Testis (tissue), 3 donors: Measurements from ENCODE around the gene P2RX6. TPM values are rescaled to one million over a fixed set of nuclear protein-coding genes. Genes with fewer than 3 reads are reported as not detected.

Experiments used
- DNase-seq: peaks from one replicate; pipeline ENCODE4 v3.0.0-alpha.2; 2019
- H3K27ac ChIP-seq, 2 donors: fragments of 200-600 bp; sonication (generic); one replicate each; pipeline ENCODE4 v1.5.1; 2019
- H3K27me3 ChIP-seq: fragments of 200-600 bp; sonication (generic); one replicate; pipeline ENCODE4 v1.5.1; 2019
- H3K36me3 ChIP-seq: fragments of 200-600 bp; sonication (generic); one replicate; pipeline ENCODE4 v1.5.1; 2017; ENCODE audit warnings: low read depth; ENCODE audit errors: missing control alignments
- H3K4me1 ChIP-seq: fragments of 200-600 bp; sonication (generic); one replicate; pipeline ENCODE4 v1.5.1; 2019
- H3K4me3 ChIP-seq, 2 donors: fragments of 200-600 bp; sonication (generic); one replicate each; pipeline ENCODE4 v1.5.1; 2017 to 2019
- H3K9me3 ChIP-seq: fragments of 200-600 bp; sonication (generic); one replicate; pipeline ENCODE4 v1.5.1; 2017
- POLR2A ChIP-seq: fragments of 450-650 bp; IDR thresholded peaks from one replicate; pipeline ENCODE4 v1.6.1; 2017; ENCODE audit warnings: antibody characterized with exemption, mild to moderate bottlenecking, moderate library complexity
- WGBS, 2 donors: methylation state at CpG; one replicate each; pipeline ENCODE4 v1.1.5; 2018; 5-methylcytosine and 5-hydroxymethylcytosine counted together
- intact Hi-C: fragments of 100-400 bp; cut with DNase I; formaldehyde crosslinking; loops from one replicate; pipeline ENCODE4 v1.15.1; 2023; ENCODE audit warnings: low total_unique reads
- polyA plus RNA-seq: library from polyadenylated mRNA; stranded (reverse); fragments of 350-450 nt; fragmentation: Illumina TruSeq; extraction: RNeasy Lipid Tissue Mini Kit (QIAGEN cat#74804); gene quantifications from one replicate; pipeline ENCODE4 v1.2.3, GENCODE V29; 2014; ENCODE audit warnings: low read depth, low replicate concordance; ENCODE audit not compliant: insufficient read depth
- total RNA-seq, 2 donors: library from RNA; depleted of rRNA; stranded (reverse); fragments of >200 nt; gene quantifications; one replicate each; pipeline ENCODE4 v1.2.3, GENCODE V29; 2016
- TF ChIP-seq, protein P1 (sequence below), 3 experiments: fragments of 450-650 bp in 2 of 3; fragments of 200-600 bp in 1 of 3; sonication (generic) in 1 of 3; IDR thresholded peaks; one replicate each; pipeline ENCODE4 v1.5.1; 2016 to 2019; ENCODE audit warnings: antibody characterized with exemption in 3 of 3, mild to moderate bottlenecking in 2 of 3, moderate library complexity in 1 of 3

The P2RX6 gene
- total and polyA plus RNA-seq, 3 donors from 2014 or later = 5.2 to 24.0 (median 7.0) TPM

- WGBS, 2 donors = 93 to 94% methylated on average over 25 to 28 of the region's 28 CpGs
- no peak for DNase-seq
- intact Hi-C loops = no loop called here
Observed at GRCh38 chr22:21067075-21067900, 52.3 kb downstream of the P2RX6 start.

GRCh38 chr22:21067901-21068680, 53.1 kb downstream of the P2RX6 start:
- Histone ChIP-seq H3K4me3 (no peak overlapping the region), H3K27me3 (no peaks in the 10 kb centered on the region), H3K9me3 (no peaks in the 10 kb centered on the region), H3K36me3 (no peaks in the 10 kb centered on the region), H3K27ac (no peak overlapping the region), H3K4me1 (no peaks in the 10 kb centered on the region)
- intact Hi-C loops = no loop called here
- WGBS, 2 donors = 95 to 96% methylated on average over 11 of the region's 12 CpGs
- TF ChIP-seq, protein P1, sequence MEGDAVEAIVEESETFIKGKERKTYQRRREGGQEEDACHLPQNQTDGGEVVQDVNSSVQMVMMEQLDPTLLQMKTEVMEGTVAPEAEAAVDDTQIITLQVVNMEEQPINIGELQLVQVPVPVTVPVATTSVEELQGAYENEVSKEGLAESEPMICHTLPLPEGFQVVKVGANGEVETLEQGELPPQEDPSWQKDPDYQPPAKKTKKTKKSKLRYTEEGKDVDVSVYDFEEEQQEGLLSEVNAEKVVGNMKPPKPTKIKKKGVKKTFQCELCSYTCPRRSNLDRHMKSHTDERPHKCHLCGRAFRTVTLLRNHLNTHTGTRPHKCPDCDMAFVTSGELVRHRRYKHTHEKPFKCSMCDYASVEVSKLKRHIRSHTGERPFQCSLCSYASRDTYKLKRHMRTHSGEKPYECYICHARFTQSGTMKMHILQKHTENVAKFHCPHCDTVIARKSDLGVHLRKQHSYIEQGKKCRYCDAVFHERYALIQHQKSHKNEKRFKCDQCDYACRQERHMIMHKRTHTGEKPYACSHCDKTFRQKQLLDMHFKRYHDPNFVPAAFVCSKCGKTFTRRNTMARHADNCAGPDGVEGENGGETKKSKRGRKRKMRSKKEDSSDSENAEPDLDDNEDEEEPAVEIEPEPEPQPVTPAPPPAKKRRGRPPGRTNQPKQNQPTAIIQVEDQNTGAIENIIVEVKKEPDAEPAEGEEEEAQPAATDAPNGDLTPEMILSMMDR (IDR thresholded peaks at IDR 0.05) = no peak
- TF ChIP-seq POLR2A = no peak
- DNase-seq = no peak

More at GRCh38 chr22:21067075-21067900, 52.3 kb downstream of the P2RX6 start:
- TF ChIP-seq, protein P1 (IDR thresholded peaks at IDR 0.05) = no peak
- TF ChIP-seq POLR2A = no peak
- Histone ChIP-seq H3K36me3 (no peaks in the 10 kb centered on the region), H3K4me1 (no peaks in the 10 kb centered on the region), H3K27ac (no peak overlapping the region), H3K27me3 (no peaks in the 10 kb centered on the region), H3K4me3 (no peak overlapping the region), H3K9me3 (no peaks in the 10 kb centered on the region)

GRCh38 chr22:21068681-21069276, 53.8 kb downstream of the P2RX6 start:
- intact Hi-C loops = no loop called here

DNA sequence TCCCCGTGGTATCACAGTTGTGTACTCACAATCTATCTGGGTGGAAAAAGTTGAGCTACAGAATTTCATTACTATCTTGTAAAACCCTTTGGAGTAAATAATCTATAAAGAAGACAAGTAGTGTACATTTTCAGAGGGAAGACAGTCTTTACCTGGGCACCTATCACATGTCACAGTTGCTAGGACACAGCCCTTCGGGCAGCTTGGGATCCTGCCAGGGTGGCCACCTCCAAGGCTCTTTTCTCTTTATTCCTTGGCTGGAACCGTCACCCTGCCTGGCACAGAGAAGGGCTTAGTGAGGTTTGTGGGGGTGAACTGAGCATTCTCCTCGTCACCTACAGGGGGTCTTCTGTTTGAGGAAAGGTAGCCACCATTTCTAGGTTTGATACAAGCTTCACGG, 54.4 kb downstream of the P2RX6 start:
- 76 to 78% methylated on average over 5 of the region's 5 CpGs for WGBS, 2 donors
- Histone ChIP-seq H3K27me3 (no peaks in the 10 kb centered on the region), H3K4me1 (no peaks in the 10 kb centered on the region), H3K4me3 (no peak overlapping the region), H3K9me3 (no peaks in the 10 kb centered on the region), H3K27ac (no peak overlapping the region), H3K36me3 (no peaks in the 10 kb centered on the region)
- TF ChIP-seq, protein P1 (IDR thresholded peaks at IDR 0.05) = no peak
- TF ChIP-seq POLR2A = no peak
- no peak for DNase-seq
- intact Hi-C loops = no loop called here

More at GRCh38 chr22:21068681-21069276, 53.8 kb downstream of the P2RX6 start:
- Histone ChIP-seq H3K4me1 (no peaks in the 10 kb centered on the region), H3K36me3 (no peaks in the 10 kb centered on the region), H3K27me3 (no peaks in the 10 kb centered on the region), H3K27ac (no peak overlapping the region), H3K4me3 (no peak overlapping the region), H3K9me3 (no peaks in the 10 kb centered on the region)
- 82% methylated on average over 4 of the region's 4 CpGs for WGBS, 2 donors
- no peak for TF ChIP-seq POLR2A
- TF ChIP-seq, protein P1 (IDR thresholded peaks at IDR 0.05) = no peak
- DNase-seq = no peak
